Nephron (organoid): ENCODE measurements around the gene ZCCHC7.

Experiments used
- H3K27ac Mint-ChIP-seq, 3 experiments: 2 replicates each; pipeline ENCODE4 v1.8.0; 2020; ENCODE audit warnings: mixed read lengths in 3 of 3, mild to moderate bottlenecking in 2 of 3, moderate library complexity in 1 of 3
- H3K27me3 Mint-ChIP-seq: 2 replicates; pipeline ENCODE4 v1.8.0; 2021; ENCODE audit warnings: low read depth, mild to moderate bottlenecking, moderate library complexity, mixed read lengths
- H3K36me3 Mint-ChIP-seq: 2 replicates; pipeline ENCODE4 v1.8.0; 2020; ENCODE audit warnings: low read depth, mixed read lengths
- H3K4me1 Mint-ChIP-seq: 2 replicates; pipeline ENCODE4 v1.8.0; 2020; ENCODE audit warnings: mixed read lengths
- H3K4me3 Mint-ChIP-seq, 3 experiments: 2 replicates each; pipeline ENCODE4 v1.8.0; 2020; ENCODE audit warnings: mild to moderate bottlenecking in 3 of 3, mixed read lengths in 3 of 3, moderate library complexity in 2 of 3
- H3K9me3 Mint-ChIP-seq: 2 replicates; pipeline ENCODE4 v1.8.0; 2020; ENCODE audit warnings: mixed read lengths
- CTCF ChIP-seq, 3 experiments: fragments of 200-600 bp; sonication (generic); IDR thresholded peaks; one replicate each; pipeline ENCODE4 v1.5.0; 2021; ENCODE audit warnings: antibody characterized with exemption in 3 of 3; ENCODE audit not compliant: unreplicated experiment in 3 of 3

The ZCCHC7 gene

GRCh38 chr9:37373621-37374020, 253.2 kb downstream of the ZCCHC7 start:
- Mint-ChIP-seq H3K4me3 (no peak overlapping the region), H3K36me3 (no peaks in the 10 kb centered on the region), H3K9me3 (no peaks in the 10 kb centered on the region), H3K4me1 (no peaks in the 10 kb centered on the region), H3K27ac (no peak overlapping the region), H3K27me3 (peaks cover 3% of the 10 kb centered on the region)
- no peak for TF ChIP-seq CTCF (IDR thresholded peaks at IDR 0.05; ENCODE audit: unreplicated experiment in 3 of 3)

- Mint-ChIP-seq H3K27me3 (peaks cover 1% of the 10 kb centered on the region), H3K4me3 (no peak overlapping the region), H3K9me3 (no peaks in the 10 kb centered on the region), H3K27ac (no peak overlapping the region), H3K4me1 (no peaks in the 10 kb centered on the region), H3K36me3 (no peaks in the 10 kb centered on the region)
- TF ChIP-seq CTCF (IDR thresholded peaks at IDR 0.05; ENCODE audit: unreplicated experiment in 3 of 3): no peak
Observed at GRCh38 chr9:37374892-37375291, 254.5 kb downstream of the ZCCHC7 start.

DNA sequence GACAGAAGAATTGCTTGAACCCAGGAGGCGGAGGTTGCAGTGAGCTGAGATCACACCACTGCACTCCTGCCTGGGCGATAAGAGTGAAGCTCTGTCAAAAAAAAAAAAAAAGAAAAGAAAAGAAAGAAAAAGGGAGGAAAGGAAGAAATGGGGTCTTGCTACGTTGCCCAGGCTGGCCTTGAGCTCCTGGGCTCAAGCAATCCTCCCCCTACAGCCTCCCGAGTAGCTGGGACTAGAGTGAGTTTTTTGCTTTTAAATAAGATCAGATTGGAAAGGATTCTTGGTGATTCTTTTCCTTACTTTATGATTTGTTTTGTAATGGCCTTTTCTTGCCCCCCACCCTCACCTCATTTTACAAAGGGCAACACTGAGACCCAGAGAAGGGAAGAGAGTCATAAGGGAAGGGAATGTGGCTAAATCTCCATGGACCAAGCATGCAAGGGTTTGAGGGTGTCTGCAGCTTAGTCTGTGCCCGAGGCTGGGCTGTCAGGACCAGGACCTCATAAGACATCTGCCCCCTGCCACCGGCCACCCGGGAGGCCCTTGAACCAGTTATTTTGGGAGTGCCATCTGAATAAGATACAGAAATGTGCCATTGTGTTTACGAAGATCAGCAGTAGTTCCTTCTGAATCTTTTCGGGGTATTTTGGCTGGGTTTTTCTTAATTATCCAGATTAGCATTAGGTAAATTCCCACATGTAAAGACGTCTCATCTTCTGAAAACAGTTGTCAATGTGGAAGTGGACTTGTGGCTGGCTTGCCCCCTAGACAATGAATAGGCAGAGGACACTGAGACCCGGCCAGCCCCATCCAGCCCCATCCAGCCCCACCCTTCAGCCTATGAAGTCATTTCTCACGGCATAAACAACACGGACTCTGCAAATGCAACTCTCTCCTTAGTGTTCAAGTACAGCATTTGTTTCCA, 257.6 kb downstream of the ZCCHC7 start:
- no peak for TF ChIP-seq CTCF (IDR thresholded peaks at IDR 0.05; ENCODE audit: unreplicated experiment in 3 of 3)
- no peak overlapping the region for H3K27ac Mint-ChIP-seq
- no peaks in the 10 kb centered on the region for H3K9me3 Mint-ChIP-seq
- H3K36me3 Mint-ChIP-seq: no peaks in the 10 kb centered on the region
- H3K4me1 Mint-ChIP-seq: no peaks in the 10 kb centered on the region
- H3K27me3 Mint-ChIP-seq: no peaks in the 10 kb centered on the region
- H3K4me3 Mint-ChIP-seq: no peak overlapping the region

DNA sequence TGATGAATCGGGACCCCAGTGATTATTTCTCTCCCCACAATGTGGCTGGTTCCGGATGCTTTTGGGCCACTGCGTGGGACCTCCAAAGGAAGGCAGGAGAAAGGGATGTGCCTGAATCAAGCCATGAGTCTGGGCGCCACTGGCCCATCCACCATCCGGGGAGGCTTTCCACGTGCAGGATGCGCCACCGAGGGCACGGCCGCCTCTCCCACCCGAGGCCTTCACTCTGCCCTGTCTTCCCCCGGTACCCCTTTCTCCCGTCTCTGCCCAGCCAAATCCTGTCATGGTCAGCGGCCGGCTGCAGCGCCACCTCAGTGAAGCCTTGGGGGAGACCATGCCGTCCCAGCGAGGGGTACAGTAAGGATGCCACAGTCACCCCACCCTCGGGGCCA, 258.2 kb downstream of the ZCCHC7 start:
- no peaks in the 10 kb centered on the region for H3K9me3 Mint-ChIP-seq
- H3K4me1 Mint-ChIP-seq: no peaks in the 10 kb centered on the region
- no peak for TF ChIP-seq CTCF (IDR thresholded peaks at IDR 0.05; ENCODE audit: unreplicated experiment in 3 of 3)
- no peaks in the 10 kb centered on the region for H3K27me3 Mint-ChIP-seq
- H3K4me3 Mint-ChIP-seq: no peak overlapping the region
- no peaks in the 10 kb centered on the region for H3K36me3 Mint-ChIP-seq
- H3K27ac Mint-ChIP-seq: no peak overlapping the region

- no peak overlapping the region for H3K4me3 Mint-ChIP-seq
- no peak overlapping the region for H3K27ac Mint-ChIP-seq
- no peaks in the 10 kb centered on the region for H3K36me3 Mint-ChIP-seq
- TF ChIP-seq CTCF (IDR thresholded peaks at IDR 0.05; ENCODE audit: unreplicated experiment in 3 of 3): no peak
- H3K4me1 Mint-ChIP-seq: no peaks in the 10 kb centered on the region
- H3K9me3 Mint-ChIP-seq: no peaks in the 10 kb centered on the region
- no peaks in the 10 kb centered on the region for H3K27me3 Mint-ChIP-seq
Observed at GRCh38 chr9:37379835-37380234, 259.5 kb downstream of the ZCCHC7 start.

DNA sequence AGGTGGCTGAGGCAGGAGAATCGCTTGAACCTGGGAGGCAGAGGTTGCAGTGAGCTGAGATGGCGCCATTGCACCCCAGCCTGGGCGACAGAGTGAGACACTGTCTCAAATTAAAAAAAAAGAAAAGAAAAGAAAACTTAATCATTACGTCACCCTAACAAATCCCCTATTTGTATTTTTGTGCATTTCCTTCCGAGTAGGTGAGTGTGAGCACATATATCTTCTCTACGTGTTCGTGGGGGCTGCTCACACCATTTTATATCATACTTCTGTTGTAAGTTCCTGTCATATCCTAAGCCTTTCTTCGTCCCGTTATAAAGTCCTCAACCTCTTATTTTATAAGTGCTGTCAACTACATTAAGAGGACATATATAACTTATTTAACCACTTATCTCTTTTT, 260.2 kb downstream of the ZCCHC7 start:
- TF ChIP-seq CTCF (IDR thresholded peaks at IDR 0.05; ENCODE audit: unreplicated experiment in 3 of 3): no peak
- H3K9me3 Mint-ChIP-seq: no peaks in the 10 kb centered on the region
- no peak overlapping the region for H3K27ac Mint-ChIP-seq
- no peaks in the 10 kb centered on the region for H3K4me1 Mint-ChIP-seq
- no peaks in the 10 kb centered on the region for H3K27me3 Mint-ChIP-seq
- no peak overlapping the region for H3K4me3 Mint-ChIP-seq
- no peaks in the 10 kb centered on the region for H3K36me3 Mint-ChIP-seq
